WI38 (cell line): ENCODE data around the gene TSHZ2.

Experiments
- H3K4me3 ChIP-seq: 2 replicates; pipeline ENCODE4 v1.5.1; 2011; ENCODE audit warnings: low read depth, mild to moderate bottlenecking, control low read depth, low read length
- TF ChIP-seq, protein P1 (sequence below): IDR thresholded peaks from 2 replicates; pipeline ENCODE4 v1.5.1; 2012; ENCODE audit warnings: low read depth, mild to moderate bottlenecking, control low read depth, low read length

Gene TSHZ2

DNA sequence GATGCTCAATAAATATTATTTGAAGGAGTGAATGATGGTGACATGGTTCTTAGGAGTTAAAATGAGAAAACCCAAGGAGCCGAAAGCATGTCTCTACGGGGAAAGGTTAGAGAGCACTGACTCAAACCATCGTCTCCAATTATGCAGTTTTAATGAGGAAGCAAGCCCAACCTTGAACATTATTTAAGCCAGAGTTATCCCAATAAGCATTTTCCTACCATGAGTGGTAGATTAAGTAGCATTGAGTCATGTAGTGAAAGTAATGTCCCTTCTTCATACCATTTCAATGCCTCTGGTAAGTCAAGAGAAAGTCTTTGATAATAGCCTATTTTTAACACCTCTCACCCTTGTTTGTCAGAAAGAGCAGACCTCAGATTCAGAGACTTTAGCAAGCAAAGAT is 13.5 kb downstream of the TSHZ2 start:
- TF ChIP-seq, protein P1, sequence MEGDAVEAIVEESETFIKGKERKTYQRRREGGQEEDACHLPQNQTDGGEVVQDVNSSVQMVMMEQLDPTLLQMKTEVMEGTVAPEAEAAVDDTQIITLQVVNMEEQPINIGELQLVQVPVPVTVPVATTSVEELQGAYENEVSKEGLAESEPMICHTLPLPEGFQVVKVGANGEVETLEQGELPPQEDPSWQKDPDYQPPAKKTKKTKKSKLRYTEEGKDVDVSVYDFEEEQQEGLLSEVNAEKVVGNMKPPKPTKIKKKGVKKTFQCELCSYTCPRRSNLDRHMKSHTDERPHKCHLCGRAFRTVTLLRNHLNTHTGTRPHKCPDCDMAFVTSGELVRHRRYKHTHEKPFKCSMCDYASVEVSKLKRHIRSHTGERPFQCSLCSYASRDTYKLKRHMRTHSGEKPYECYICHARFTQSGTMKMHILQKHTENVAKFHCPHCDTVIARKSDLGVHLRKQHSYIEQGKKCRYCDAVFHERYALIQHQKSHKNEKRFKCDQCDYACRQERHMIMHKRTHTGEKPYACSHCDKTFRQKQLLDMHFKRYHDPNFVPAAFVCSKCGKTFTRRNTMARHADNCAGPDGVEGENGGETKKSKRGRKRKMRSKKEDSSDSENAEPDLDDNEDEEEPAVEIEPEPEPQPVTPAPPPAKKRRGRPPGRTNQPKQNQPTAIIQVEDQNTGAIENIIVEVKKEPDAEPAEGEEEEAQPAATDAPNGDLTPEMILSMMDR, result no peak

DNA sequence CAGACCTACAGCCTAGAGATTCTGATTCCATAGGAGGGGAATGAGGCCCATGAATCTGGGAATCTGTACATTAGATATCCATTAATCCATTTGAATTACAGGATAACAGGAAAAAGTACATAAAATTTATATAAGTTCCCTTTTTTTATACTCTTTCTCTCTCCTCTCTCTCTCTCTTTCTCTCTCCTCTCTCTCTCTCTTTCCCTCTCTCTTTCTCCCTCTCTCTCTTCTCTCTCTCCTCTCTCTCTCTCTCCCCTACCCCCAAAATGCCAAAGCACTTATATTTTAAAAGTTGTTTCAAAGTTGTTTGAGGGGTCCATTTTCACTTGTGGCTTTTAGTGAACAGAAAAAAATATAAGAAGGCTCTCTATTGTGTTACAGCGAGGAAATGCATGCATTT is 15.1 kb downstream of the TSHZ2 start:
- no peak overlapping the region for H3K4me3 ChIP-seq
- TF ChIP-seq, protein P1, result no peak

More for the DNA sequence above, 13.5 kb downstream of the TSHZ2 start:
- no peak overlapping the region for H3K4me3 ChIP-seq

DNA sequence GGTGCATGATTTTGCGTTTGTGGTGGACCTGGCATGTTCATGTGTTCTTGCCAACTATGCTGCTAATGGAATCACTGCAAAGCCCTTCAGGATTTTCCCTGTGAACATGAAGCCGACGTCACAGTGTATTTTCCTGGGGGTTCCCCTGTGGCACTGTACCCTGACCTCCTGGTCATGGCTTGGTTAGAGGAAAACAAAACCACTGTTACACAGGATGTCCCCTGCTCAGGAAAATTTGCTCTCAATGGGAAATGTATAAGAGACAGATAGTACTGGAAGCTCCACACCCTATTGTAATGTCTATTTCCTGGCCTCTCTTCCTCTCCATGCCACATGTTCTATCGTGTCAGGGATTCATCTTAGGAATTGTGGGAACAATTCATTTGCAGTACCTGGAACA is 19.7 kb downstream of the TSHZ2 start:
- H3K4me3 ChIP-seq, result no peak overlapping the region
- TF ChIP-seq, protein P1, result no peak

DNA sequence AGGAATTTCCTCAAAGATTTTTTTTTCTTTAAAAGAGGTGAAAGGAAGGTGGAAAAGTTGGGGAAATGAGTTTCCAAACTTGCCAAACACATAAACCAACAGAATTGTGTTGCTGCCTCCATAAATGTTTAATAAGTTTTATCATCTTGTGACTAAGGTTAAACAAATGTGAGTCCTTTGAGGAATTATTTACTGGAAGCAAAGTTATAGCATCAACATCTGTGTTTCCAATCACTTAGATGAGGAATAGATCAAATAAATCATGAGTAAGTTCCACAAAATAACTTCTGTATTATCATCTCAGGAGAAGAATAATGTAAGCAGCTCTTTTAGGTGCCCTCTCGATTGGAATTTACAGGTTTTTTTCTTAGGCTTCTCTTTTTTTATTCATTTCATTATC is 20.5 kb downstream of the TSHZ2 start:
- H3K4me3 ChIP-seq, result no peak overlapping the region
- TF ChIP-seq, protein P1, result no peak

DNA sequence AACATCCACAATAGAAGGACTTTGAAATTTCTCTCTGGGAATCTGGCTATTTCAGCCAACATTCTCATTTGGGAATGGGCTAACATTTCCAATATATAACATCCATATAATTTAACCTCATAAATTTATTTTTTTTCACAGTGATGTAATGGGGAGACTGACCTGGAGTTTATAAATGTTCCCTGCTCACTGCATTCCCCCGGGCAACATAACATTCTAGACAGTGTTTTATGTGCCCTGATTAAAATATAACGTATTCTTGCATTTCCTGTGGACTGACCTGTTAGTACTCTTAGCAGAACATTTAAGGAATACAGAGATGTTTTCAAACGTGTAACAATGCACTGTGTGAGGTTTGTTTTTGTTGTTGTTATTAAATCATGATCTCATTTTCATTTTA is 20.9 kb downstream of the TSHZ2 start:
- no peak overlapping the region for H3K4me3 ChIP-seq

DNA sequence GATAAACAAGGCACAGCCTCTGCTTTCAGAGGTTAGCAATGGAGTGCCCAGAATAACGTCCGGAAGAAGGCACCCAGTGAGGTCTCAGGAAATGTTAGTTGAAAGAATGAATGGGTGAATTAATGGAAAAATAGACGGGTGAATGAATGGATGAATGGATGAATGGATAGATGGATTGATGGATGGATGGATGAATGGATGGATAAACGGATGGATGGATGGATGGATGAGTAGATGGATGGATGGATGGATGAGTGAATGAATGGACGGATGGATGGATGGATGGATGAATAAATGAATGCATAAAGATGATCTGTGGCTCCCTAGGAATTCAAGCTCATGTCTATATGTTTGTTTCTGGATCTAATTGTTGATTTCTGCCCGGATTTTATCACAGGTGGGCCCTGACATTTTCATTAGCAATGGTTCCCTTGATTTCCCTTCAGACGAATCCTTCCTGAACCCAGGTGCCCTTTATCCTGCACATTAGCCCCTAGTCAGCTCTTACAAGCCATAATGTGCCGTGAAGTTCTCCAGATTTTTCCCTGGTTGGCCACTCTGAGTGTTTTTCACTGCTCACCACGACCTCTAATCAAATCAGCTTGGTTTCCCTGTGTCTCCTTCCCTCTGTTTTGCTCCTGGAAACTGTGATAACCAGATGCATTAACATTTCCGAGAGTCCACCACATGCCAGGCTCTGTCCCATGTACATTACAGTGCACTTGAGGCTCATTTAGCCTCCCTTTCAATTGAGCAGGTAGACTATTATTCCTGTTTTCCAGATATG is 22.2 kb downstream of the TSHZ2 start:
- H3K4me3 ChIP-seq, result no peak overlapping the region
- TF ChIP-seq, protein P1, result no peak

More for the DNA sequence above, 20.9 kb downstream of the TSHZ2 start:
- TF ChIP-seq, protein P1, result no peak

DNA sequence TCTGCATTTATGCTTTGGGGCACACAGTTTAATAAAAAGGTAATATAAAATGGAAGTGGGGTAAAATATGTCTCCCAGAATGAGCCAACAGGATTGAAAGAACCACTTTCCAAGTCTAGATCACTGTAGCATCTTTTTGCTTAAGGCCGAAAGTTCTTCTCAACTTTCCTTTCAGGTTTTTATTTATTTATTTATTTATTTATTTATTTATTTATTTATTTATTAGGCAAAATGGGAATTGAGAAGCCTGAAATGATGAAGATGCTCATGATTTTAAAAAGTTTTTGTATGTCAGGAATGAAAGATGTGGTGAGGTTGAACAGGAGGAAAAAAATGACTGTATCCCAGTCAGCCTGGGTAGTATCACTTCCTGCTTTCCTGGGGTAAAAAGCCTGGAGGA is 24.0 kb downstream of the TSHZ2 start:
- H3K4me3 ChIP-seq, result no peak overlapping the region
- TF ChIP-seq, protein P1, result no peak
